Prostate gland (tissue), 2 donors: ENCODE results near the gene GABRD. TPM values are rescaled to one million over a fixed set of nuclear protein-coding genes. Genes with fewer than 3 reads are reported as not detected.

Experiments used
- DNase-seq: peaks from one replicate; pipeline ENCODE4 v3.0.0-alpha.2; 2019; ENCODE audit warnings: low spot score
- H3K27ac ChIP-seq, 2 donors: fragments of 200-600 bp; sonication (generic); 2 replicates each; pipeline ENCODE4 v1.5.1; 2017 to 2019
- H3K27me3 ChIP-seq: fragments of 200-600 bp; sonication (generic); replicated peaks from 2 replicates; pipeline ENCODE4 v1.5.1; 2019; ENCODE audit not compliant: insufficient read depth
- H3K36me3 ChIP-seq, 2 donors: fragments of 200-600 bp; sonication (generic); 1 replicate in 1 of 2; 2 replicates in 1 of 2; pipeline versions ENCODE4 v1.5.1 to v1.8.1; 2017 to 2019
- H3K4me1 ChIP-seq: fragments of 200-600 bp; sonication (generic); replicated peaks from 2 replicates; pipeline ENCODE4 v1.5.1; 2019
- H3K4me3 ChIP-seq, 2 donors: fragments of 200-600 bp; sonication (generic); 2 replicates each; pipeline ENCODE4 v1.5.1; 2017 to 2019
- H3K9me3 ChIP-seq: fragments of 200-600 bp; sonication (generic); 2 replicates; pipeline ENCODE4 v1.5.1; 2017
- CTCF ChIP-seq, 4 experiments: fragments of 200-600 bp in 2 of 4; fragments of 450-650 bp in 2 of 4; sonication (generic) in 2 of 4; IDR thresholded peaks; 1 replicate in 3 of 4; 2 replicates in 1 of 4; pipeline ENCODE4 v1.5.1; 2016 to 2019; ENCODE audit warnings: antibody characterized with exemption in 4 of 4, mild to moderate bottlenecking in 2 of 4, moderate library complexity in 2 of 4
- POLR2A ChIP-seq: fragments of 450-650 bp; IDR thresholded peaks from one replicate; pipeline ENCODE4 v1.6.1; 2016; ENCODE audit warnings: antibody characterized with exemption, mild to moderate bottlenecking
- POLR2AphosphoS5 ChIP-seq: sonication (generic); formaldehyde crosslinking; IDR thresholded peaks from one replicate; pipeline ENCODE4 v1.6.1; 2017; ENCODE audit warnings: antibody characterized with exemption
- WGBS: methylation state at CpG from one replicate; pipeline ENCODE4 v1.1.5; 2018; 5-methylcytosine and 5-hydroxymethylcytosine counted together
- intact Hi-C: fragments of 100-400 bp; cut with DNase I; formaldehyde crosslinking; loops from one replicate; pipeline ENCODE4 v1.14.2; 2022
- total RNA-seq, 2 donors: library from RNA; depleted of rRNA; stranded (reverse); fragments of >200 nt; gene quantifications; one replicate each; pipeline ENCODE4 v1.1.0, GENCODE V29; 2016

GABRD gene
- total RNA-seq, 2 donors from 2014 or later: 0.32 to 7.6 TPM

- Histone ChIP-seq H3K4me1 (no peaks in the 10 kb centered on the region), H3K27ac (no peak overlapping the region), H3K36me3 (no peaks in the 10 kb centered on the region), H3K4me3 (no peak overlapping the region), H3K9me3 (no peaks in the 10 kb centered on the region), H3K27me3 (peaks cover 2% of the 10 kb centered on the region)
- no peak for DNase-seq
- WGBS: 83% methylated on average over 32 of the region's 42 CpGs
- intact Hi-C loops: no loop called here
- no peak for TF ChIP-seq POLR2AphosphoS5
- no peak for TF ChIP-seq POLR2A
- no peak for TF ChIP-seq CTCF (IDR thresholded peaks at IDR 0.05)
These were observed 11.1 kb downstream of the GABRD start for GRCh38 chr1:2030076-2030871.

GRCh38 chr1:2031546-2032540 is 12.7 kb downstream of the GABRD start:
- no peak for TF ChIP-seq CTCF (IDR thresholded peaks at IDR 0.05)
- no peak for TF ChIP-seq POLR2A
- no peak for TF ChIP-seq POLR2AphosphoS5
- no peak for DNase-seq
- intact Hi-C loops: no loop called here
- no peaks in the 10 kb centered on the region for H3K4me1 ChIP-seq
- 84% methylated on average over 33 of the region's 33 CpGs for WGBS
- H3K27ac ChIP-seq: no peak overlapping the region
- H3K27me3 ChIP-seq: peaks cover 2% of the 10 kb centered on the region
- no peak overlapping the region for H3K4me3 ChIP-seq
- H3K36me3 ChIP-seq: no peaks in the 10 kb centered on the region
- H3K9me3 ChIP-seq: no peaks in the 10 kb centered on the region

GRCh38 chr1:2032737-2033136 is 13.6 kb downstream of the GABRD start:
- H3K27me3 ChIP-seq: peaks cover 2% of the 10 kb centered on the region
- H3K4me1 ChIP-seq: no peaks in the 10 kb centered on the region
- H3K9me3 ChIP-seq: no peaks in the 10 kb centered on the region
- no peak overlapping the region for H3K4me3 ChIP-seq
- H3K27ac ChIP-seq: no peak overlapping the region
- no peaks in the 10 kb centered on the region for H3K36me3 ChIP-seq
- DNase-seq: no peak
- TF ChIP-seq POLR2A: no peak
- no peak for TF ChIP-seq POLR2AphosphoS5
- no peak for TF ChIP-seq CTCF (IDR thresholded peaks at IDR 0.05)
- 63% methylated on average over 14 of the region's 14 CpGs for WGBS
- intact Hi-C loops: no loop called here

GRCh38 chr1:2033165-2033564 is 14.0 kb downstream of the GABRD start:
- WGBS: 79% methylated on average over 13 of the region's 13 CpGs
- peaks cover 2% of the 10 kb centered on the region for H3K27me3 ChIP-seq
- no peak overlapping the region for H3K4me3 ChIP-seq
- no peak for DNase-seq
- H3K36me3 ChIP-seq: no peaks in the 10 kb centered on the region
- intact Hi-C loops: no loop called here
- no peaks in the 10 kb centered on the region for H3K9me3 ChIP-seq
- H3K27ac ChIP-seq: no peak overlapping the region
- TF ChIP-seq CTCF (IDR thresholded peaks at IDR 0.05): no peak
- TF ChIP-seq POLR2A: no peak
- TF ChIP-seq POLR2AphosphoS5: no peak
- H3K4me1 ChIP-seq: no peaks in the 10 kb centered on the region
